ENCODE results near the gene STK32C.

STK32C gene

DNA sequence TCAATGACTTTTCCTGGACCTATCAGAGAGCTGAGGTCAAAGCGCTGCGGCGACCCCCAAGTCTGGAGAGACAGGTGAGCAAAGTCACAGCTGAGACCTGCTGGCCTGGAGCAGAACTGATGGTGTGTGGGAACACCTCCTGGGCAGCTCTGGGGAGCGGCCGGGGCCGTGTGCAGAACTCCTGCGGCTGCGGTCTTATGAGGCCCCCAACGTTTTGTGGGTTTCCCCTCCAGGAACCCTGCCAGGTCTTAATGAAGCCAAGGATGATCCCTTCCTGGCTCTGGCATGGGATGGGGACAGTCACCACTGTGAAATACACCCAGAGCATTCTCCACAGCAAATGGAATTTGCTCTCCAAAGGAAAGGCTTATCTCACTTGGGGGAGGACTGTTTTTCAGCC is 94.9 kb downstream of the STK32C start:
- no peaks in the 10 kb centered on the region for H3K27me3 ChIP-seq (replicated peaks; ENCODE audit: control insufficient read depth, insufficient read depth, low read length)
- TF ChIP-seq, protein P1, sequence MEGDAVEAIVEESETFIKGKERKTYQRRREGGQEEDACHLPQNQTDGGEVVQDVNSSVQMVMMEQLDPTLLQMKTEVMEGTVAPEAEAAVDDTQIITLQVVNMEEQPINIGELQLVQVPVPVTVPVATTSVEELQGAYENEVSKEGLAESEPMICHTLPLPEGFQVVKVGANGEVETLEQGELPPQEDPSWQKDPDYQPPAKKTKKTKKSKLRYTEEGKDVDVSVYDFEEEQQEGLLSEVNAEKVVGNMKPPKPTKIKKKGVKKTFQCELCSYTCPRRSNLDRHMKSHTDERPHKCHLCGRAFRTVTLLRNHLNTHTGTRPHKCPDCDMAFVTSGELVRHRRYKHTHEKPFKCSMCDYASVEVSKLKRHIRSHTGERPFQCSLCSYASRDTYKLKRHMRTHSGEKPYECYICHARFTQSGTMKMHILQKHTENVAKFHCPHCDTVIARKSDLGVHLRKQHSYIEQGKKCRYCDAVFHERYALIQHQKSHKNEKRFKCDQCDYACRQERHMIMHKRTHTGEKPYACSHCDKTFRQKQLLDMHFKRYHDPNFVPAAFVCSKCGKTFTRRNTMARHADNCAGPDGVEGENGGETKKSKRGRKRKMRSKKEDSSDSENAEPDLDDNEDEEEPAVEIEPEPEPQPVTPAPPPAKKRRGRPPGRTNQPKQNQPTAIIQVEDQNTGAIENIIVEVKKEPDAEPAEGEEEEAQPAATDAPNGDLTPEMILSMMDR (IDR thresholded peaks at IDR 0.05; ENCODE audit: insufficient read depth, low read length, poor library complexity, severe bottlenecking), result no peak
- no peak for DNase-seq (ENCODE audit: extremely low read depth, insufficient read length)
- H3K36me3 ChIP-seq (ENCODE audit: control insufficient read depth, insufficient read depth, low read length), result no peaks in the 10 kb centered on the region
- no peak overlapping the region for H3K4me3 ChIP-seq (replicated peaks; ENCODE audit: low read depth, low read length)

DNA sequence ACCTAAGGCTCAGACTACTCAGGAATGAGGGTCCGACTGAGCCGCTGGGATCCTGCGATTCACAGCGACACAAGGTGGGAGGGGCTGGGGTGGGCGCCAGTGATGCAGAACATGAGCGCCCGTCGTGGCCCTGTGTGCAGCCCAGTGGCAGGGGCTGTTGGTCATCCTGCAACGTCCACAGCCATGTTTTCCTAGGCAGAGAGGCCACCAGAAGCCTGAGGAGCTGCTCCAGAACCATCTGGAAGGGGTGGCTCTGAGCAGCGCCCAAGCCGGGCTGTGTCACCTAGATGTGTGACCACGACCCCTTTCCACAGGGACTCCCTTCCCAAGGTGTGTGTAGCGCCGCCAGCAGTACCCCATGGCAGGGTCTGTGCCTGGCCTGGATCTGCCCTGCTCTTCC is 96.5 kb downstream of the STK32C start:
- no peaks in the 10 kb centered on the region for H3K27me3 ChIP-seq (replicated peaks; ENCODE audit: control insufficient read depth, insufficient read depth, low read length)
- no peak for DNase-seq (ENCODE audit: extremely low read depth, insufficient read length)
- no peak overlapping the region for H3K4me3 ChIP-seq (replicated peaks; ENCODE audit: low read depth, low read length)
- TF ChIP-seq, protein P1 (IDR thresholded peaks at IDR 0.05; ENCODE audit: insufficient read depth, low read length, poor library complexity, severe bottlenecking), result no peak
- no peaks in the 10 kb centered on the region for H3K36me3 ChIP-seq (ENCODE audit: control insufficient read depth, insufficient read depth, low read length)

DNA sequence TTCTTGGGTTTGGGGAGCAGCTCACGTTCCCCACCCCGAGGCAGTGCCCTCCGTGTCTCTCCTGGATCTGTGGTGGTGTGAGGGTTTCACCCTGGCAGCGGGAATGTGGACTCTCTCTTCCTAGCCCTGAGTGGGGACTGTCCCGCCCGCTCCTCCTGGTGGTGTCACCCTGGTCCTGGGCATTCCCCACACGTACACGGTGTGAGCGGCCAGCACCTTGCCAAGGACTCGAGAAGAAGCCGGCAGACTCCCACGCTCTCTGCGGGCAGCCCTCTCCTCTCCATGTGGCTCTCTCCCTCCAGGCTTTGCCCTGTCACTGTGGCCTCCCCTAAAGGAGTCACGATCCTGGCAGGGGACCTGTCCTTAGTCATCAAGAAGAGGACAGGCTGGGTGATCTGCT is 97.0 kb downstream of the STK32C start:
- TF ChIP-seq, protein P1 (IDR thresholded peaks at IDR 0.05; ENCODE audit: insufficient read depth, low read length, poor library complexity, severe bottlenecking), result no peak
- no peaks in the 10 kb centered on the region for H3K36me3 ChIP-seq (ENCODE audit: control insufficient read depth, insufficient read depth, low read length)
- H3K27me3 ChIP-seq (replicated peaks; ENCODE audit: control insufficient read depth, insufficient read depth, low read length), result no peaks in the 10 kb centered on the region
- H3K4me3 ChIP-seq (replicated peaks; ENCODE audit: low read depth, low read length), result no peak overlapping the region
- no peak for DNase-seq (ENCODE audit: extremely low read depth, insufficient read length)

DNA sequence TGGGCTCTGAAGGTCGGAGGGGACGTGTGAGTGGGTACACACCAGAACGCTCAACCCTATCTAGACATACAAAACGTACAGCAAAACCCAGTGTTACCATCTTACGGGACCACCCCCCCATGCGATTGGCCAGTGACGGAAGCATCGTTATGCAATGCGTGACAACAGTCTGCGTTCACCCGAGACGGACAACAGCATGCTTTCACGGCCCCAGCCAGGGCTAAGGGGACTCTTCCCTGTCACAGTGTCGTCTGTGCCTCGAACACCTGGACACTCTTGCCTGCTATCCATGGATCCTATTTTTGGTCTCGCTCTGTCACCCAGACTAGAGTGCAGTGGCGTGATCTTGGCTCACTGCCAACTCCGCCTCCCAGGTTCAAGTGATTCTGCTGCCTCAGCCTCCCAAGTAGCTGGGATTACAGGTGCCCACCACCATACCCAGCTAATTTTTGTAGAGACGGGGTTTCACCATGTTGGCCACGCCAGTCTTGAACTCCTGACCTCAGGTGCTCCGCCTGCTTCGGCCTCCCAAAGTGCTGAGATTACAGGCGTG is 97.7 kb downstream of the STK32C start:
- no peak for DNase-seq (ENCODE audit: extremely low read depth, insufficient read length)
- H3K27me3 ChIP-seq (replicated peaks; ENCODE audit: control insufficient read depth, insufficient read depth, low read length), result no peaks in the 10 kb centered on the region
- TF ChIP-seq, protein P1 (IDR thresholded peaks at IDR 0.05; ENCODE audit: insufficient read depth, low read length, poor library complexity, severe bottlenecking), result no peak
- no peaks in the 10 kb centered on the region for H3K36me3 ChIP-seq (ENCODE audit: control insufficient read depth, insufficient read depth, low read length)
- H3K4me3 ChIP-seq (replicated peaks; ENCODE audit: low read depth, low read length), result no peak overlapping the region

DNA sequence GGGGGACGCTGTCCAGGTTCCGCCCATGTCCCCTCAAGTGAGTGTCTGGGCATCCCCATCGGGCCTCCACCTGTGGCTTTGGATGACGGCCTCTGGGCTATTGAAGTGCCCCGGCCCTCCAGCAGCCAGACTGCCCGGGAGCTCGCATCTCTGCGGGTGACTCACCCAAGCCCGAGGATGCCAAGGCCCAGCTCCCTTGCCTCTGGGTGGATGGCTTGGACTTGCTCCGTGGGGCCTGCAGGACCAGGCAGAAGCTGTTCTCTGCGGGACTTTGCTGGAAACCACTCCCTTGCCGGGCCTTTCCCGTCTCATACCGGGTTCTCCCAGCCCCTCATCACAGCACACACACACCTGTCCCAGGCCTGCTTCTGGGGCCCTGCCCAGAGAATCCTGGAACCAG is 98.6 kb downstream of the STK32C start:
- DNase-seq (ENCODE audit: extremely low read depth, insufficient read length), result no peak
- Histone ChIP-seq H3K36me3 (ENCODE audit: control insufficient read depth, insufficient read depth, low read length) (no peaks in the 10 kb centered on the region), H3K4me3 (replicated peaks; ENCODE audit: low read depth, low read length) (no peak overlapping the region), H3K27me3 (replicated peaks; ENCODE audit: control insufficient read depth, insufficient read depth, low read length) (no peaks in the 10 kb centered on the region)
- TF ChIP-seq, protein P1 (IDR thresholded peaks at IDR 0.05; ENCODE audit: insufficient read depth, low read length, poor library complexity, severe bottlenecking), result no peak

DNA sequence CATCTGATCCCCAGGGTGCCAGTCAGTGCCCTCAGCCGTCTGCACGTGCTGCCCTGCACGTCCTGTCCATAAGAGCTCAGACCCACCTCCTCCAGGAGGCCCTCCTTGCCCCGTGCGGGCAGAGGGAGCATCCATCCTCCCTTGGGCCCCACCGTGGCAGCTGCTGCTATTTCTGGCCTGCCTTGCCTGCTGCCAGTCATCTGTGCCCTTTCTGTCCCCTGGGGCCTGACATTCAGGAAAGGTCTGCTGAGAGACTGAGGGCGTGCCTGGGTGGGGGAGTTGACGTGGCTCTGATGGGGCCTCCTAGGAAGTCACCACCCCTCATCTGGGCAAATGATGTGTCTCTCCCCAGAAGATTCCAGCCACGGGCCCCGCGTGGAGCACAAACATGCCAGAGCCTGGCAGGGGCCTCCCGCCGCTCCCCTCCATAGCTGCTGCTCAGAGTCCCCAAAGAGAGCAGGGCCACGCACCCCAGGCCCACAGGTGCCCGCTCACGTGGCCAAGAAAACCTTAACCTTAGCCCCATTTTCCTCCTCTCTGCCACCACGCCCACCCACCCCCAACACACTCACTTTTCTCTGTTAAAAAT is 99.2 kb downstream of the STK32C start:
- H3K36me3 ChIP-seq (ENCODE audit: control insufficient read depth, insufficient read depth, low read length), result no peaks in the 10 kb centered on the region
- DNase-seq (ENCODE audit: extremely low read depth, insufficient read length), result no peak

More for the DNA sequence above, 99.2 kb downstream of the STK32C start:
- Histone ChIP-seq H3K4me3 (replicated peaks; ENCODE audit: low read depth, low read length) (no peak overlapping the region), H3K27me3 (replicated peaks; ENCODE audit: control insufficient read depth, insufficient read depth, low read length) (no peaks in the 10 kb centered on the region)
- TF ChIP-seq, protein P1 (IDR thresholded peaks at IDR 0.05; ENCODE audit: insufficient read depth, low read length, poor library complexity, severe bottlenecking), result no peak
